H1 (cell line): ENCODE data around the gene MYBPC1. TPM values are rescaled to one million over a fixed set of nuclear protein-coding genes. Genes with fewer than 3 reads are reported as not detected.

ENCODE experiments used
- CTCF ChIA-PET: fragments of 300-600 bp; sonication (Branson Sonifier 250); formaldehyde crosslinking; loops from one replicate; lab custom pipeline; 2021; ENCODE audit not compliant: partially characterized antibody; lab: Charles Lee
- POLR2A ChIA-PET: fragments of 300-600 bp; sonication (Branson Sonifier 250); formaldehyde crosslinking; loops from one replicate; lab custom pipeline; 2021; ENCODE audit warnings: inconsistent platforms; ENCODE audit not compliant: partially characterized antibody; lab: Charles Lee
- DNase-seq, 2 experiments: peaks; one replicate each; pipeline versions ENCODE4 v3.0.0 to v3.0.0-alpha.2; 2010 to 2022; ENCODE audit warnings: low spot score in 2 of 2, low read depth in 1 of 2, mixed read lengths in 1 of 2
- FAIRE-seq: peaks from 2 replicates; lab custom pipeline; 2011; peaks lifted over from hg19 to GRCh38; lab: Jason Lieb, UNC
- H2AFZ ChIP-seq: 2 replicates; pipeline ENCODE4 v1.8.1; 2012; ENCODE audit warnings: low read length, inconsistent platforms
- H2AK5ac ChIP-seq: 2 replicates; pipeline ENCODE4 v1.6.1; 2013; ENCODE audit warnings: low read depth, low read length
- H2BK120ac ChIP-seq: replicated peaks from 2 replicates; pipeline ENCODE3; 2013; ENCODE audit warnings: low read depth, low read length, inconsistent platforms
- H2BK12ac ChIP-seq: 2 replicates; pipeline ENCODE4 v1.6.1; 2013; ENCODE audit warnings: low read depth, low read length
- H2BK15ac ChIP-seq: 2 replicates; pipeline ENCODE4 v1.6.1; 2013; ENCODE audit warnings: low read length
- H2BK20ac ChIP-seq: 2 replicates; pipeline ENCODE4 v1.6.1; 2013; ENCODE audit warnings: low read length
- H2BK5ac ChIP-seq: 2 replicates; pipeline ENCODE4 v1.6.1; 2013; ENCODE audit warnings: low read depth, low read length
- H3K14ac ChIP-seq: 2 replicates; pipeline ENCODE4 v1.6.1; 2013; ENCODE audit warnings: inconsistent platforms; ENCODE audit not compliant: insufficient read length
- H3K18ac ChIP-seq: 2 replicates; pipeline ENCODE4 v1.6.1; 2013; ENCODE audit warnings: low read length; ENCODE audit errors: extremely low read depth
- H3K23ac ChIP-seq: 2 replicates; pipeline ENCODE4 v1.6.1; 2013; ENCODE audit warnings: inconsistent platforms; ENCODE audit not compliant: insufficient read length
- H3K23me2 ChIP-seq: 2 replicates; pipeline ENCODE4 v1.6.1; 2013; ENCODE audit warnings: low read depth, low read length
- H3K27ac ChIP-seq: 2 replicates; pipeline ENCODE4 v1.6.1; 2011; ENCODE audit warnings: low read depth, low read length, inconsistent platforms
- H3K27me3 ChIP-seq, 4 experiments: replicated peaks in 1 of 4; 1 replicate in 1 of 4; 2 replicates in 3 of 4; pipeline versions ENCODE4 v1.6.1 to v1.8.1; 2011 to 2013; ENCODE audit warnings: low read length in 3 of 4, mild to moderate bottlenecking in 3 of 4, inconsistent platforms in 2 of 4, mixed read lengths in 2 of 4, moderate library complexity in 1 of 4; ENCODE audit not compliant: control insufficient read depth in 3 of 4, insufficient read depth in 3 of 4; ENCODE audit errors: extremely low read depth in 1 of 4
- H3K36me3 ChIP-seq, 4 experiments: 2 replicates each; pipeline versions ENCODE4 v1.6.1 to v1.8.1; 2011 to 2013; ENCODE audit warnings: mild to moderate bottlenecking in 4 of 4, low read length in 3 of 4, moderate library complexity in 2 of 4, control low read depth in 1 of 4, inconsistent platforms in 1 of 4; ENCODE audit not compliant: insufficient read depth in 4 of 4, control insufficient read depth in 2 of 4
- H3K4ac ChIP-seq: replicated peaks from 2 replicates; pipeline ENCODE3; 2013; ENCODE audit warnings: low read length, low read depth, mixed read lengths, inconsistent platforms; ENCODE audit not compliant: insufficient read length
- H3K4me1 ChIP-seq, 4 experiments: replicated peaks in 1 of 4; 1 replicate in 1 of 4; 2 replicates in 3 of 4; pipeline versions ENCODE4 v1.6.1 to v1.8.1; 2011 to 2013; ENCODE audit warnings: low read length in 3 of 4, inconsistent platforms in 2 of 4, mixed read lengths in 1 of 4; ENCODE audit not compliant: insufficient read depth in 4 of 4, control insufficient read depth in 3 of 4
- H3K4me2 ChIP-seq, 2 experiments: 2 replicates each; pipeline versions ENCODE4 v1.6.1 to v1.8.1; 2011 to 2013; ENCODE audit warnings: low read depth in 2 of 2, low read length in 2 of 2, control low read depth in 1 of 2, inconsistent platforms in 1 of 2, mild to moderate bottlenecking in 1 of 2; ENCODE audit not compliant: insufficient read depth in 1 of 2
- H3K4me3 ChIP-seq, 4 experiments: fragments of 200-600, 300-600 bp in 1 of 4; sonication (generic), shearing (Covaris generic), sonication (Bioruptor Twin) in 1 of 4; 2 replicates each; pipeline versions ENCODE4 v1.5.1 to v1.8.1; 2011 to 2016; ENCODE audit warnings: low read length in 4 of 4, low read depth in 3 of 4, control low read depth in 2 of 4, inconsistent platforms in 2 of 4, mild to moderate bottlenecking in 2 of 4, mixed read lengths in 1 of 4, moderate library complexity in 1 of 4; ENCODE audit not compliant: insufficient read depth in 2 of 4; ENCODE audit errors: extremely low read depth in 1 of 4
- H3K56ac ChIP-seq: replicated peaks from 2 replicates; pipeline ENCODE3; 2013; ENCODE audit warnings: low read depth, mild to moderate bottlenecking, mixed read lengths, low read length, inconsistent platforms; ENCODE audit not compliant: insufficient read length
- H3K79me1 ChIP-seq: 2 replicates; pipeline ENCODE4 v1.6.1; 2013; ENCODE audit warnings: low read depth, low read length, control low read depth
- H3K79me2 ChIP-seq, 2 experiments: 2 replicates each; pipeline versions ENCODE4 v1.6.1 to v1.8.1; 2012 to 2013; ENCODE audit warnings: low read length in 2 of 2, mild to moderate bottlenecking in 2 of 2, inconsistent platforms in 1 of 2; ENCODE audit not compliant: insufficient read depth in 2 of 2, control insufficient read depth in 1 of 2
- H3K9ac ChIP-seq, 4 experiments: replicated peaks in 1 of 4; 1 replicate in 1 of 4; 2 replicates in 3 of 4; pipeline versions ENCODE4 v1.6.1 to v1.8.1; 2011 to 2013; ENCODE audit warnings: low read depth in 3 of 4, low read length in 3 of 4, control low read depth in 2 of 4, mild to moderate bottlenecking in 2 of 4, moderate library complexity in 2 of 4, inconsistent platforms in 1 of 4; ENCODE audit errors: extremely low read depth in 1 of 4
- H3K9me3 ChIP-seq, 2 experiments: 2 replicates each; pipeline versions ENCODE4 v1.6.1 to v1.8.1; 2012 to 2013; ENCODE audit warnings: mild to moderate bottlenecking in 2 of 2, moderate library complexity in 2 of 2, control low read depth in 1 of 2, inconsistent platforms in 1 of 2, low read depth in 1 of 2, low read length in 1 of 2, mixed read lengths in 1 of 2; ENCODE audit not compliant: insufficient read depth in 2 of 2
- H4K20me1 ChIP-seq, 2 experiments: replicated peaks in 1 of 2; 2 replicates each; pipeline versions ENCODE3 to v1.8.1; 2011 to 2013; ENCODE audit warnings: inconsistent platforms in 2 of 2, low read length in 2 of 2, mild to moderate bottlenecking in 1 of 2; ENCODE audit not compliant: insufficient read depth in 2 of 2, control insufficient read depth in 1 of 2
- H4K5ac ChIP-seq: 2 replicates; pipeline ENCODE4 v1.6.1; 2013; ENCODE audit warnings: low read length, low read depth, mixed read lengths, inconsistent platforms; ENCODE audit not compliant: insufficient read length
- H4K8ac ChIP-seq: 2 replicates; pipeline ENCODE4 v1.8.0; 2013; ENCODE audit warnings: mild to moderate bottlenecking, moderate library complexity, low read length, inconsistent platforms; ENCODE audit not compliant: insufficient read depth; ENCODE audit errors: extremely low read depth
- H4K91ac ChIP-seq: replicated peaks from 2 replicates; pipeline ENCODE3; 2013; ENCODE audit warnings: low read length, mixed read lengths, inconsistent platforms; ENCODE audit not compliant: insufficient read length
- CEBPB ChIP-seq: IDR thresholded peaks from 2 replicates; pipeline ENCODE4 v1.6.1; 2012; ENCODE audit warnings: low read depth, low read length
- GABPA ChIP-seq: IDR thresholded peaks from 2 replicates; pipeline ENCODE4 v1.6.1; 2011; ENCODE audit warnings: mild to moderate bottlenecking, low read length, moderate library complexity, borderline replicate concordance; ENCODE audit not compliant: insufficient read depth
- TBP ChIP-seq: IDR thresholded peaks from 2 replicates; pipeline ENCODE4 v1.6.1; 2011; ENCODE audit warnings: low read depth, low read length, improper control_type of control experiment
- WGBS, 2 experiments: shearing (Covaris generic) in 1 of 2; methylation state at CpG; one replicate each; pipeline versions ENCODE4 v1.1.6 to v1.1.7; 2013 to 2015; ENCODE audit warnings: low lambda C conversion rate in 2 of 2, mixed read lengths in 2 of 2, inconsistent platforms in 1 of 2, low coverage in 1 of 2, missing lambda C conversion rate in 1 of 2; ENCODE audit not compliant: insufficient replicate concordance in 2 of 2, insufficient coverage in 1 of 2, insufficient read length in 1 of 2; ENCODE audit errors: extremely low coverage in 1 of 2, missing lambda C conversion rate in 1 of 2; 5-methylcytosine and 5-hydroxymethylcytosine counted together
- polyA plus RNA-seq, 7 experiments: library from polyadenylated mRNA; depleted of rRNA in 3 of 7; stranded (reverse) in 5 of 7; unstranded in 2 of 7; fragments of >200 nt in 5 of 7; fragments of 200-250 nt in 2 of 7; gene quantifications; 1 replicate in 5 of 7; 2 replicates in 1 of 7; 4 replicates in 1 of 7; pipeline versions ENCODE4 v1.2.1 to v1.2.3, GENCODE V29; 2011 to 2013; ENCODE audit warnings: missing spikeins in 2 of 7, mixed read lengths in 2 of 7
- total RNA-seq: library from RNA; stranded (reverse); fragmentation: NEBNext Ultra II Directional; extraction: Animal tissue kit (Norgen Biotek cat#: 25700); gene quantifications from 2 replicates; pipeline ENCODE4 v1.2.1, GENCODE V29; 2021

MYBPC1 gene
- total and polyA plus RNA-seq, 2 of the 8 experiments (the other 6 are each of a cell fraction or from before 2014, with no cell fraction given) = not detected

DNA sequence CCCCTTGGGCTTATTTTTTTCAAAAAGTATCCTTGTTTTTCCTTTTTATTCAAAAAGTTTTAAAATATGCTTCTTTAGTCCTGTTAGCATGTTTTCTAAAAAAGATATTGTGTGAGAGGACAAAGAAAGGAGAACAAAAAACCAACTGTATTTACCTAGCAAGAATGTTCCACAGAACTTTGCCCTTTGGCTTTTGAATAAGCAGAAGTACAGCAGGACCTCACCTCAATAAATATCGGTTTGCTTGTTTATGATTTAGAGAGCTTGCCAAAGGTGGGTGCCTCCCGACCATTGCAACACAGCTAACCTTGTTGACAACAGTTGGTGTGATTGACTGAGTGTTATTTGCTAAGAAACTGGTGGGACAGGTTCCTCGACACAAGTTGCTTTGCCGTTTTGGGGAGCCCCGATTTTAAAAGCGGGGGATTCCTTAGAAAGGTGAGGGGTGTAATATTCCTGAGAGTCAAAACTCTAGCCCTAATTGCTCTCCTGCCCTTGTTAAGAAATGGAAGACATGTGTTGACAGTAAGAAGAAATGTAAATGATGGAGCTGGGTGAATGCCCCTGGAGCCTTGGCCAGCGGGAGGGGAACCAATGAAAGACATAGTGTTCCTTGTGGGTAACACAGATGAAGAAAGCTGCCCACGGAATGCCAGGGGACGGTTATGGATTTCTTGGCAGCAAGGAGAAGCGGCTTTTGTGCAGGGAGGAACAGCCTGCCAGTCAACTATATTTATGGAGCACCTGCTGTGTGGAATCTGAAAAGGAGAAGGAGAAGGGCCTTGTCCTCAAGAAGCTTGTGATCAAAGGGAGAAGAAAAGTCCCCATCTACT lies 13.7 kb downstream of the MYBPC1 start:
- Histone ChIP-seq H4K5ac (no peak overlapping the region), H3K4me2 (no peak overlapping the region; a peak in 1 of 4 replicates), H2AFZ (peak overlapping the region; percentile 25; the same call in 1 of the 2 replicates), H2BK12ac (no peak overlapping the region), H3K18ac (no peak overlapping the region), H2BK15ac (no peak overlapping the region)
- 94% methylated on average over 10 of the region's 10 CpGs; no CpG with 5 or more reads in 1 of the 2 experiments for WGBS, 2 experiments
- TF ChIP-seq GABPA = no peak
- no peak for TF ChIP-seq TBP
- TF ChIP-seq CEBPB = peak; percentile 41; the same call in 1 of the 2 replicates
- TF ChIP-seq, all 59 proteins: peak for 1
- no peak for FAIRE-seq
- Histone ChIP-seq H3K56ac (no peak overlapping the region), H3K23ac (no peak overlapping the region), H2BK20ac (no peak overlapping the region), H3K23me2 (no peaks in the 10 kb centered on the region), H3K79me2 (no peaks in the 10 kb centered on the region), H3K36me3 (no peaks in the 10 kb centered on the region), H3K9me3 (no peaks in the 10 kb centered on the region), H3K79me1 (no peaks in the 10 kb centered on the region), H3K4me3 (no peak overlapping the region), H4K20me1 (no peaks in the 10 kb centered on the region), H4K8ac (no peak overlapping the region), H2BK5ac (no peak overlapping the region), H3K4ac (no peak overlapping the region), H4K91ac (no peak overlapping the region), H3K27me3 (no peaks in the 10 kb centered on the region), H2BK120ac (no peak overlapping the region), H3K27ac (no peak overlapping the region), H3K9ac (no peak overlapping the region), H3K14ac (no peak overlapping the region), H3K4me1 (peaks cover 0 to 5% (median 2%) of the 10 kb centered on the region in 4 experiments; a peak in 3 of 7 replicates), H2AK5ac (no peak overlapping the region)
- POLR2A ChIA-PET = no interaction called here
- CTCF ChIA-PET = interaction anchor here (1.3 kb wide), 1 partner anchor 45 kb away, joined by 3 read pairs; no protein-coding TSS in a partner anchor
- no peak for DNase-seq
